HG03460 (cell line): ENCODE results near the gene AP1S3.
A peak's percentile ranks its signal among the peaks of the same experiment; 100 is the strongest.

ENCODE experiments used
- ATAC-seq: cut with Tn5 transposase; IDR thresholded peaks from one replicate; pipeline ENCODE4 v1.9.1; 2021; ENCODE audit not compliant: unreplicated experiment

AP1S3 gene

GRCh38 chr2:223762853-223763252, 74.5 kb downstream of the AP1S3 start:
- no peak for ATAC-seq

GRCh38 chr2:223761746-223762145, 75.6 kb downstream of the AP1S3 start:
- ATAC-seq = peak; percentile 59

- ATAC-seq = peak; percentile 82
Observed at GRCh38 chr2:223760838-223761502, 76.4 kb downstream of the AP1S3 start.

- ATAC-seq = no peak
Observed at GRCh38 chr2:223759569-223760430, 77.6 kb downstream of the AP1S3 start.

- no peak for ATAC-seq
Observed at GRCh38 chr2:223758131-223758840, 79.1 kb downstream of the AP1S3 start.

GRCh38 chr2:223753940-223754339, 83.4 kb downstream of the AP1S3 start:
- ATAC-seq = no peak

- no peak for ATAC-seq
Observed at GRCh38 chr2:223751012-223751411, 86.4 kb downstream of the AP1S3 start.

- no peak for ATAC-seq
Observed at GRCh38 chr2:223747392-223748042, 89.9 kb downstream of the AP1S3 start.

GRCh38 chr2:223746611-223747010, 90.8 kb downstream of the AP1S3 start:
- no peak for ATAC-seq

- ATAC-seq = no peak
Observed at GRCh38 chr2:223744580-223744979, 92.8 kb downstream of the AP1S3 start.

GRCh38 chr2:223740679-223741078, 96.7 kb downstream of the AP1S3 start:
- no peak for ATAC-seq

- ATAC-seq = no peak
Observed at GRCh38 chr2:223737207-223737606, 100.2 kb downstream of the AP1S3 start.

- no peak for ATAC-seq
Observed at GRCh38 chr2:223736488-223736887, 100.9 kb downstream of the AP1S3 start.

GRCh38 chr2:223735659-223736244, 101.6 kb downstream of the AP1S3 start:
- ATAC-seq = no peak

- no peak for ATAC-seq
Observed at GRCh38 chr2:223735035-223735640, 102.2 kb downstream of the AP1S3 start.

GRCh38 chr2:223734346-223734745, 103.0 kb downstream of the AP1S3 start:
- ATAC-seq = no peak

- ATAC-seq = no peak
Observed at GRCh38 chr2:223732346-223732745, 105.0 kb downstream of the AP1S3 start.

GRCh38 chr2:223731503-223731902, 105.9 kb downstream of the AP1S3 start:
- no peak for ATAC-seq

- no peak for ATAC-seq
Observed at GRCh38 chr2:223729781-223730180, 107.6 kb downstream of the AP1S3 start.

GRCh38 chr2:223727562-223727961, 109.8 kb downstream of the AP1S3 start:
- ATAC-seq = peak; percentile 98
